ACC112 (cell line): Measurements from ENCODE around the gene PDE4B.
A peak's percentile ranks its signal among the peaks of the same experiment; 100 is the strongest.

Experiments used
- H2AFZ ChIP-seq: fragments of 200-600 bp; sonication (generic); one replicate; pipeline ENCODE4 v1.6.0; 2017; ENCODE audit warnings: antibody characterized with exemption, low read length; ENCODE audit not compliant: unreplicated experiment
- H3K27ac ChIP-seq: fragments of 200-600 bp; sonication (generic); 2 replicates; pipeline ENCODE4 v1.5.1; 2014; ENCODE audit warnings: low read depth, mild to moderate bottlenecking, antibody characterized with exemption, low read length, moderate library complexity
- H3K27me3 ChIP-seq: fragments of 200-600 bp; sonication (generic); 2 replicates; pipeline ENCODE4 v1.6.1; 2014; ENCODE audit warnings: mild to moderate bottlenecking, antibody characterized with exemption, low read length, moderate library complexity, mixed read lengths; ENCODE audit not compliant: insufficient read depth
- H3K36me3 ChIP-seq: fragments of 200-600 bp; sonication (generic); 2 replicates; pipeline ENCODE4 v1.6.1; 2016; ENCODE audit warnings: mild to moderate bottlenecking, antibody characterized with exemption, low read length, moderate library complexity, mixed read lengths; ENCODE audit not compliant: insufficient read depth
- H3K4me1 ChIP-seq: fragments of 200-600 bp; sonication (generic); one replicate; pipeline ENCODE4 v1.6.1; 2016; ENCODE audit warnings: low read length, mixed read lengths; ENCODE audit not compliant: insufficient read depth, unreplicated experiment, control insufficient read depth
- H3K4me3 ChIP-seq: fragments of 200-600 bp; sonication (generic); 2 replicates; pipeline ENCODE4 v1.5.1; 2014; ENCODE audit warnings: mild to moderate bottlenecking, low read depth, low read length
- H3K79me2 ChIP-seq: fragments of 200-600 bp; sonication (generic); one replicate; pipeline ENCODE4 v1.6.0; 2016; ENCODE audit warnings: low read length; ENCODE audit not compliant: control insufficient read depth, unreplicated experiment, insufficient read depth

The PDE4B gene

DNA sequence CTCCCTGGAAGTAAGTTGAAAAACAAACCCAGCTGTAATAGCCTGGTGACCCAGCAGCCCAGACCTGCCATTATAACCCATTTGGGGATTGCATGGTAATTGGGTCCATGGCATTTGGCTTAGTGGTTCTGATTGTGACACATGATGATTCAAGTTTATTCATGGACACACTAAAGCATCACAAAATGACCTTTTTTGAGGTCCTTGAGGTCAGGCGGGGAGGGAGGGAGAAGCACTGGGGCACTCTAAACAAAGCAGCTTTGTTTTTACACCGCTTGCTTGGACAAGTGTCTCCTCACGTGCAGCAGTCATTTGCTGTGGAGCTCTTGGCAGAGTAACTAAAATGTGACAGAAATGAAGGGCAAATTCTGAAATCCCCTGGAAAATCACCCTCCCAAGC, 500.2 kb downstream of the PDE4B start:
- no peak overlapping the region for H2AFZ ChIP-seq
- no peaks in the 10 kb centered on the region for H3K27me3 ChIP-seq
- H3K27ac ChIP-seq = no peak overlapping the region
- no peaks in the 10 kb centered on the region for H3K79me2 ChIP-seq
- no peaks in the 10 kb centered on the region for H3K36me3 ChIP-seq
- no peak overlapping the region for H3K4me3 ChIP-seq
- peaks cover 24% of the 10 kb centered on the region for H3K4me1 ChIP-seq

- Histone ChIP-seq H3K4me1 (peaks cover 24% of the 10 kb centered on the region), H2AFZ (peak overlapping the region; percentile 49), H3K36me3 (no peaks in the 10 kb centered on the region), H3K27me3 (no peaks in the 10 kb centered on the region), H3K4me3 (no peak overlapping the region), H3K27ac (peak overlapping the region; percentile 78), H3K79me2 (no peaks in the 10 kb centered on the region)
These were observed 502.1 kb downstream of the PDE4B start for GRCh38 chr1:66294707-66295370.

DNA sequence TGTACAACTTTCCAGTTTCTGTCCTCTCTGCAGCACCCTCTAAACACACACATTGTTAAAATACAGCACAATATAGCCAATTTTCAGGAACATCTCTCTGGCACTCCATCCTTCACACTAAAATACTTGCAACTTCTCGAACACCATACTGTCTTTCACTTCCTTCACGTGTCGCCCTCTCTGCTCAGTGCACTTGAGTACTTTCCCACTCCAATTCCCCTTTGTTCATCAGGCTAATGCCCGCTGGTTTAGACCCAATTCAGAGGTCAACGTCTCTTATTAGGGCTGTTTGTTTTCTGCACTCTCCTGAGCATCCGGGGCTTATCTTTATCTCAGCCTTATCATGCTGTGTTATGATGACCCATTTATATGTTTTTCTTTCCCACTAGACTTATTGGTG, 503.1 kb downstream of the PDE4B start:
- H3K79me2 ChIP-seq = no peaks in the 10 kb centered on the region
- H3K4me3 ChIP-seq = no peak overlapping the region
- no peak overlapping the region for H2AFZ ChIP-seq
- peaks cover 28% of the 10 kb centered on the region for H3K4me1 ChIP-seq
- no peak overlapping the region for H3K27ac ChIP-seq
- H3K27me3 ChIP-seq = no peaks in the 10 kb centered on the region
- no peaks in the 10 kb centered on the region for H3K36me3 ChIP-seq

- no peaks in the 10 kb centered on the region for H3K27me3 ChIP-seq
- H2AFZ ChIP-seq = no peak overlapping the region
- H3K79me2 ChIP-seq = no peaks in the 10 kb centered on the region
- no peak overlapping the region for H3K27ac ChIP-seq
- H3K4me3 ChIP-seq = no peak overlapping the region
- H3K36me3 ChIP-seq = no peaks in the 10 kb centered on the region
- H3K4me1 ChIP-seq = peaks cover 31% of the 10 kb centered on the region
These were observed 503.7 kb downstream of the PDE4B start for GRCh38 chr1:66296370-66296769.

DNA sequence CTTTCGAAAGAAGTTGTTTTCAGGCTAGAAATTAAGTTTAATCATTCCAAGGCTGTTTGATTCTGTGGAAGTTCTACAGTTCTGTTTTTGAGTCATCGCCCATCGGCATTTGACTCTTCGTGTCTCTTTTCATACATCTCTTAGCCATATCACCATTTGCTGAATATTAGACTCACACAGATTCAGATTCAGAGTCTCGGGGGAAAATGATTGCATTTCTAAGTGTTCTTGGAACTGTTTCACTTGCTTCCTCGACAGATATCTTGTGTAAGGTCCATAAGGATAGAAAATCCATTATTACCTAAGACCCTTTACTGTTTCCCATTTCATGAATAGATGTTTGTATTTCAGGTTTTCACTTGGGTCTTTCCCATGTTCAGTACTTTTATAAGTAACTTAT, 504.3 kb downstream of the PDE4B start:
- Histone ChIP-seq H3K36me3 (no peaks in the 10 kb centered on the region), H3K4me1 (peaks cover 28% of the 10 kb centered on the region), H3K27ac (no peak overlapping the region)

DNA sequence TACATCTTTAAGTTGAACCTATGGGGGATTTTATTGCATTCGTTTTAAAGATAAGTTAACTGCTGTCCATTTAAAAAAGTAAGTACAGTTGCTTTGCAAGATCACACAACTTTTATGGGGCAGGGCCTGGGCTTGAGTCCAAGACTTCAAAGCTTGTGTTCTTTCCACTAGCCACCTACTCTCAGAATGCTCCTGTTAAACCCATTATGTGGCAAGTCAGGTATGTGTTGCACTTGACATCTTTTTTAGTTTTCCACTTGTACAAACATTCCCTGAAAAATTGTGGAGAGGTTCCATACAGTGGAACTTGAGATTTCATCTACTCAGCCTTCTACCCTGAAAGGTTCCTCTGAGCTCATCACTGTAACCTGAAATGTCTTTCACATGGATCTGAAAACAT, 505.8 kb downstream of the PDE4B start:
- no peak overlapping the region for H2AFZ ChIP-seq
- no peaks in the 10 kb centered on the region for H3K36me3 ChIP-seq
- no peak overlapping the region for H3K4me3 ChIP-seq
- H3K27me3 ChIP-seq = no peaks in the 10 kb centered on the region
- no peak overlapping the region for H3K27ac ChIP-seq
- peaks cover 22% of the 10 kb centered on the region for H3K4me1 ChIP-seq
- no peaks in the 10 kb centered on the region for H3K79me2 ChIP-seq

More for the DNA sequence above, 504.3 kb downstream of the PDE4B start:
- no peak overlapping the region for H3K4me3 ChIP-seq
- no peaks in the 10 kb centered on the region for H3K27me3 ChIP-seq
- no peak overlapping the region for H2AFZ ChIP-seq
- no peaks in the 10 kb centered on the region for H3K79me2 ChIP-seq

DNA sequence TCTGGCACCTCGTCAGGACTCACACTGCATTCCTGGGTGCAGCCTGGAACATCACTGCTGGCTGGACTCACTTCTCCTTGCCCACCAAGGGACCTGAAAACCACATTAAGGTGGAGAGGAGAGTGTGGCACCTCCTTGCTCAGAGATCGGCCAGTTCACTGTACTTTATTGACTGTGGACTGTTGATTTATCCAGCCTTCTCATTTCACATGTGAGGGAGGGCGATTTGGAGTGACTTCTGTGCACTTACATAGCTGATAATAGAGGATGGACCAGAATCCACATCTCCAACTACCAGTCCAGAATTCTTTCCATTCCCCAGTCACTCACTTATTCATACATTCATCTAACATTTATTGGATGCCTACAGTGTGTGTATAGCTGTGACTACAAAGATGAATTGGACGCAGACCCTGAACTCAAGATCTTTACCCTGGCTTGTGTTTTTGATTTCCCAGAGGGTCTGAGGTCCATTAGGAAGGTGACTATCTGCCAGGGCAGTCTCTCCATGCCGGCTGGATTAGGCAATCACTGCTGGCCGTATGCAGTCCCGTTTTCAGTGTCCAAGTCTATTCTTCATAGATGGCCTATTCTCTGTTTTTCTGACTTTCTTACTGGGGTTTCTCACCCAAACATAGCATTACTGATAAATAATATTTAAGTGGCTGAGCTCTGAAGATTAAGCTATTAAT, 507.7 kb downstream of the PDE4B start:
- H3K4me1 ChIP-seq = peaks cover 11% of the 10 kb centered on the region
- H3K36me3 ChIP-seq = no peaks in the 10 kb centered on the region
- no peaks in the 10 kb centered on the region for H3K79me2 ChIP-seq
- peak overlapping the region; percentile 48; the same call in 1 of the 2 replicates for H3K4me3 ChIP-seq
- H2AFZ ChIP-seq = peak overlapping the region; percentile 98
- no peaks in the 10 kb centered on the region for H3K27me3 ChIP-seq
- H3K27ac ChIP-seq = peak overlapping the region; percentile 43

GRCh38 chr1:66300972-66301451, 508.3 kb downstream of the PDE4B start:
- H2AFZ ChIP-seq = peak overlapping the region; percentile 98
- peak overlapping the region; percentile 43 for H3K27ac ChIP-seq
- H3K36me3 ChIP-seq = no peaks in the 10 kb centered on the region
- no peaks in the 10 kb centered on the region for H3K27me3 ChIP-seq
- H3K4me1 ChIP-seq = peaks cover 11% of the 10 kb centered on the region
- H3K4me3 ChIP-seq = peak overlapping the region; percentile 48
- no peaks in the 10 kb centered on the region for H3K79me2 ChIP-seq

DNA sequence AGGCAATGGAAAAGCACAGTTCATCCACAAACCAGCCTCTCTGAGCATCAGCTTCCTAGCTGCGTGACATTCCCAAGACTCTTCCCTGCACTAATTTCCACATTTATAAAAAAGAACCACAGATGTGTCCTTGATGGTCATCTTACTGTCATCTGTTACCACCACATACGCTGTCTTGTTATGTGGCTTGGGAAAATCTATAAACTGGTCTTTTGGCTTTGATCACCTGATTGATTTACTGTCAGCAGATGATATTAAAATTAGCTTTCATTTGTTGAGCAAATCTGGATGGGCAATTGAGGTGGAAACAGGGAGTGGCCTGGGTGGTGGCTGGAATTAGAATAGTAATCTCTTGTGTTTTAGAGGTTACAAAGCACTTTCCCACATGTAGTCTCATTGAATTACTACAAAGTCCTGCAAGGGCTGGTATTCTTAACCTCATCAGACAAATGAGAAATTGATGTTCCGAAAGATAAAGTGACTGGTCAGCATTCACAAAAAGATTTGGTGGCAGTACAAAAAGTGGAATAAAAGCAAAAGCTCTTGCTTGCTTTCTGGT, 509.6 kb downstream of the PDE4B start:
- H3K27ac ChIP-seq = no peak overlapping the region
- H3K79me2 ChIP-seq = no peaks in the 10 kb centered on the region
- H3K4me3 ChIP-seq = no peak overlapping the region
- no peaks in the 10 kb centered on the region for H3K27me3 ChIP-seq
- no peaks in the 10 kb centered on the region for H3K36me3 ChIP-seq
- H2AFZ ChIP-seq = no peak overlapping the region
- H3K4me1 ChIP-seq = peaks cover 7% of the 10 kb centered on the region

- H3K4me3 ChIP-seq = no peak overlapping the region
- no peaks in the 10 kb centered on the region for H3K27me3 ChIP-seq
- H2AFZ ChIP-seq = no peak overlapping the region
- H3K27ac ChIP-seq = no peak overlapping the region
- H3K36me3 ChIP-seq = no peaks in the 10 kb centered on the region
- H3K79me2 ChIP-seq = no peaks in the 10 kb centered on the region
- H3K4me1 ChIP-seq = peaks cover 7% of the 10 kb centered on the region
These were observed 510.1 kb downstream of the PDE4B start for GRCh38 chr1:66302815-66303214.

GRCh38 chr1:66303646-66304045, 511.0 kb downstream of the PDE4B start:
- Histone ChIP-seq H3K36me3 (no peaks in the 10 kb centered on the region), H3K27me3 (no peaks in the 10 kb centered on the region), H3K4me3 (no peak overlapping the region), H3K27ac (no peak overlapping the region), H2AFZ (no peak overlapping the region), H3K4me1 (peaks cover 7% of the 10 kb centered on the region), H3K79me2 (no peaks in the 10 kb centered on the region)
